GM12873 (cell line): ENCODE measurements around the gene NBAS.

ENCODE experiments used
- TF ChIP-seq, protein P1 (sequence below): IDR thresholded peaks from 2 replicates; pipeline ENCODE4 v1.5.1; 2012; ENCODE audit warnings: low read depth, mild to moderate bottlenecking, moderate library complexity, low read length, control low read depth; ENCODE audit not compliant: insufficient read depth; ENCODE audit errors: missing control alignments

Gene NBAS

DNA sequence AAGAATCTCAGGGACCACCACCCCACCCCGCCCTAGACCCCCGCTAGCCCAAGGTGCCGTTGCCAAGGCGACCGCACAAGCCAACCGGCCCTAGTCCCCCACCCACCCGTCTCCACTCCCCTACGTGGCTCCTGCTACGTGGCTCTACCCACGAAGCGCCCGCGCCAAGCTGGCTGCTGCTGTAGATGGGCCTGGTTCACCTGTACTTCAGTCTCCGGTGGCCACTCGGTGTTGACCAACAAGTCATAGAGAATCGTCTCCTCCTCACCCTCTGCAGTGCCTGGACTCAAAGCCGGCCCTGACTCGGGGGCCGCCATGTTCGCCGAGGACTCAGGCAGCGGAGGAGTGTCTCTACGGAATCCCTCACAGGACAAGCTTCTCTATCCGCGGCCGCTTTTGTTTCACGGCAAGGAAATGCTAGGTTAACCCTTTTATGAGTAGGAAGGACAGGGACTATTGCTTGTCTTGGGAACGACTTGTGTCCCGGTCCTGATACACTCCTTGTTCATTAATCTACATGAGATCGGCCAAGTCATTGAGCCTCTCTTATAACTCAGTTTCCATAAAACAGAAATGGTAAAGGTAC lies at the start of gene NBAS:
Gene NBAS (minus strand): TSS at position 347 of the 586 bp plus-strand sequence. CDS start 30 bp downstream, at position 317.
- TF ChIP-seq, protein P1, sequence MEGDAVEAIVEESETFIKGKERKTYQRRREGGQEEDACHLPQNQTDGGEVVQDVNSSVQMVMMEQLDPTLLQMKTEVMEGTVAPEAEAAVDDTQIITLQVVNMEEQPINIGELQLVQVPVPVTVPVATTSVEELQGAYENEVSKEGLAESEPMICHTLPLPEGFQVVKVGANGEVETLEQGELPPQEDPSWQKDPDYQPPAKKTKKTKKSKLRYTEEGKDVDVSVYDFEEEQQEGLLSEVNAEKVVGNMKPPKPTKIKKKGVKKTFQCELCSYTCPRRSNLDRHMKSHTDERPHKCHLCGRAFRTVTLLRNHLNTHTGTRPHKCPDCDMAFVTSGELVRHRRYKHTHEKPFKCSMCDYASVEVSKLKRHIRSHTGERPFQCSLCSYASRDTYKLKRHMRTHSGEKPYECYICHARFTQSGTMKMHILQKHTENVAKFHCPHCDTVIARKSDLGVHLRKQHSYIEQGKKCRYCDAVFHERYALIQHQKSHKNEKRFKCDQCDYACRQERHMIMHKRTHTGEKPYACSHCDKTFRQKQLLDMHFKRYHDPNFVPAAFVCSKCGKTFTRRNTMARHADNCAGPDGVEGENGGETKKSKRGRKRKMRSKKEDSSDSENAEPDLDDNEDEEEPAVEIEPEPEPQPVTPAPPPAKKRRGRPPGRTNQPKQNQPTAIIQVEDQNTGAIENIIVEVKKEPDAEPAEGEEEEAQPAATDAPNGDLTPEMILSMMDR, result no peak

DNA sequence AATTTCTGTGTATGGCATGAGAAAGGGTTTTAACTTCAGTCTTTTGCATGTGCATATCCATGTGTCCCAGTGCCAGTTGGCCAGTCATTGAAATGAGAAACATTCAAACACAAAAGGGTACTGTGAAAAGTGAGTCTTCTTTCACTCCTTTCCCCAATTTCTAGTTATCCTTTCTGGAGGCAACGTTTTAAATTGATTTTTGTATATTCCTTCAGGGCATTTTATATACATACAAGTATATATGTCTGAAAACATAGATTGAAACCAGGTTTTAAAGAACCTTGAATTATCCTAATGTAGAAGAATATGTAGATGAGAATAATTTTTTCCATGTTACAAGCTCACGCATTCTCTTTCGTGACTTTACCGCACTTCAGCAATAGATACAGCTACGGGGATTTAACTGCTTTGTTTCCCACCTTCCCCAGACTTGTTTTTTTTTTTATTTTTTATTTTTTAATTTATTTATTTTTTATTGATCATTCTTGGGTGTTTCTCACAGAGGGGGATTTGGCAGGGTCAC lies 49.4 kb upstream of the NBAS start:
- TF ChIP-seq, protein P1, result no peak

DNA sequence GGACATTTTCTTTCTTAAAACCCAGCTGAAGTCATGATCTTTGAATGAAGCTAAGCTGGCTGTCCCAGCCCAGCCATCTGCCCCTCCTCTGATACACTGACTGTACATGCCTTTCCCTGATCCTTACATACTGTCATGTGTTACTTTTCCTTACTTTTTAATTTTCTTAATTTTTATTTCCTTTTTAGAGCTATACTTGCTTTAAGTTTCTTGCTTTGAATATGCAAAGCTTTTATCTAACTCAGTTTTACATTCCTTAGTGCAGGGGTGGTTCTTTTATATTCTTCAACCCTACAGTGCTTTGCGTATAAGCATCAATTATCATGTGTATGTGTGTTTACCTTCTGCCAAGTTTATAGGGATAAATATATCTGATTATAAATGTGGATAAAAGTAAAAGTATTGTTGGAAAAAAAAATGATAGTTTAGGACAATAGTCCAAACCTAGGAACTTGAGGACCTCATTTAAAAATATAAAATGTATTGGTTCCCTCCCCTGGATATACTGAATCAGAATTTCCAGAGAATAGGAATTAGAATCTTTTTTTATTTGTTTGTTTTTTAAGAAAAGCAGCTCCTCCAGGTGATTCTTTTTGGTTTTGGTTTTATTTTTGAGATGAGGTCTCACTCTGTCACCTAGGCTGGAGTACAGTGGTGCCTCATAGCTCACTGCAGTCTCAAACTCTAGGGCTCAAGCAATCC lies 48.4 kb upstream of the NBAS start:
- TF ChIP-seq, protein P1, result no peak

DNA sequence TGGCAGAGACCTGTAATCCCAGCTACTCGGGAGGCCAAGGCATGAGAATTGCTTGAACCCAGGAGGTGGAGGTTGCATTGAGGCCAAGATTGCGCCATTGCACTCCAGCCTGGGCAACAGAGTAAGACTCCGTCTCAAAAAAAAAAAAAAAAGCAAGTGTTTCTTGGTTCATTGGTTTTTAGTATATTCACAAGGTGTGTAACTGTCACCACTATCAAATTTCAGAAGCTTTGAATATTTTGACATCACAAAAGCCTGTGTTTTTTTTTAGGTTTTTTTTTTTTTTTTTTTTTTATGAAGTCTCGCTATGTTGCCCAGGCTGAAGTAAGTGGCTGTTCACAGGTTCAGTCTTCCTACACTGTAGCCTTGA lies 47.2 kb upstream of the NBAS start:
- TF ChIP-seq, protein P1, result no peak

DNA sequence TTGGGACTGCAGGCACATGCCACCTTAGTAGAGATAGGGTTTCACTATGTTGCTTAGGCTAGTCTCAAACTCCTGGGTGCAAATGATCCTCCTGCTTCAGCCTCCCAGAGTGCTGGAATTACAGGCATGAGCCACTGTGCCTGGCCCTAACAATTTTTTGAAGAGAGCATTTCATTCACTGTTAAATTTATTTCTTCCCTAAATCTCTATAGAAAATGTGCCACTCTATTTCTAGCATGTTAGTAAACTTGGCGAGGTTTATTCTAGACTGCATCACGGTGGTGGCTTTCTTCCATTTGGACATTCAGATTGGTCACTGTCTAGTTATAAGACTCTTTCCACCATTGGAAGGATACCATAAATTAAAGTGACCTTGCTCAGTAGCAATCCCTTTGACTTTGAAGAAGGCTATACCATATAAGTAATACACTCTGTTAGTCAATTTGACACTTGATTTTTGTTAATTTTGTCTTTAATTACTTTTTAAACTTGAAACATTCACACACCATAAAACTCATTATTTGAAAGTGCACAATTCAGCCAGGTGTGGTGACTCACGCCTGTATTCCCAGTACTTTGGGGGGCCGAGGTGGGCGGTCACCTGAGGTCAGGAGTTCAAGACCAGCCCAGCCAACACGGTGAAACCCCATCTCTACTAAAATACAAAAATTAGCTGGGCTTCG lies 46.7 kb upstream of the NBAS start:
- TF ChIP-seq, protein P1, result no peak

DNA sequence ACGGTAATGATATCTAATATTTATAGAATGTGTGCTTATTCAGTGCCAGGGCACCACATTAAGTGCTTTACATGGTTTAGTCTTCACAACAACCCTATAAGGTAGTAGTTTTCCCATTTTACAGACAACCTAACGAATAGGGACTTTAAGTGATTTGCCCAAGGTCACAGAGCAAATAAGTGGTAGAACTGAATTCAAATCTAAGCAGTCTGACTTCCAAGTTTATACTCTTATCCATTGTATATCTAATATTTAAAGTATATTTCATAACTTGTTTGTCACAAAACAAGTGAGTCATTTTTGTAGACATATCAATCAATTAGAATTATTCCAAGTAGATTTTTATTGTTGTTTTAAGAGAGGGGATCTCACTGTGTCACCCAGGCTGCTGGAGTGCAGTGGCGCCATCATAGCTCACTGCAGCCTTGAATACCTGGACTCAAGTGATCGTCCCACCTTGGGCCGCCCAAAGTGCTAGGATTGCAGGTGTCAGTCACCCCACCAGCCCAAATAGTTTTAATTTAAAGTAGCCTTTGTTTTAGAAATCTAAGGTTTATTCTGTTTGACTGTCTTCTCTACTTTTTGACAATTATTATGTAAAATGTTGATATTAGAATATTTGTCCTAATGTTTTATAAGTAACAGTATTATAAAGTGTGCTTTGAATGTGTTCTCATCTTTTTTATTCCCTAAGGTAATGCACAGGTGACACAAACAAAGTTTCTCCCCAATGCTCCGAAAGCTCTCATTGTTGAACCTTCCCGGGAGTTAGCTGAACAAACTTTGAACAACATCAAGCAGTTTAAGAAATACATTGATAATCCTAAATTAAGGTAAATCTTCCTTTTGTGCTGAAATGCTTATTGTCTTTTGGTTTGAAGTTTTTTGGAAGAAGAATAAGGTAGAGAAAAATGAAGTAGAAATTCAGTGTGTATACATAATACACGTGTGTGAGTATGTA lies 45.6 kb upstream of the NBAS start:
- TF ChIP-seq, protein P1, result no peak

DNA sequence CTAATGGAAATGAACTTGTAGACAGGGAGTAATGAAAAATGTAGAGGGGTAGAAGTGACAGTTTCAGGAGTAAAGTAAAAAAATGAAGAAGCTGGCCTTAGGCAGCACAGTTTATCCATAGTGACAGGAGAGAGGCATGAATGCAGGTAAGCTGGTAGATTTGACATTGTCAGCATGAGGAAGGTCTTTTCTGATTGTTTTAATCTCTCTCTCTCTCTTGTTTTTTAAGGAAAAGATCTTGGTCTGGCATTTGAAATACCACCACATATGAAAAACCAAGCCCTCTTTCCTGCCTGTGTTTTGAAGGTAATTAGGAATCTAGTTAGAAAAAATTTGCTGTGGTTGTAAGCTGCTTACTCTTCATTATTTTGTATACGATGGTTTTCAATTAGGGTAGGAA lies 44.6 kb upstream of the NBAS start:
- TF ChIP-seq, protein P1, result no peak
